Liver (tissue), 9 donors: ENCODE data around the gene BRWD1. TPM values are rescaled to one million over a fixed set of nuclear protein-coding genes. Genes with fewer than 3 reads are reported as not detected.

Experiments
- DNase-seq: peaks from one replicate; pipeline ENCODE4 v3.0.0-alpha.2; 2017; ENCODE audit warnings: low spot score
- H3K27ac ChIP-seq, 2 donors: one replicate each; pipeline ENCODE4 v1.7.0; 2013; ENCODE audit warnings: inconsistent platforms in 2 of 2, low read length in 2 of 2, control low read depth in 1 of 2, low read depth in 1 of 2, mild to moderate bottlenecking in 1 of 2
- H3K27me3 ChIP-seq, 4 donors: one replicate each; pipeline versions ENCODE4 v1.6.1 to v1.7.0; 2013; ENCODE audit warnings: low read length in 3 of 4, inconsistent platforms in 1 of 4, mild to moderate bottlenecking in 1 of 4, moderate library complexity in 1 of 4; ENCODE audit not compliant: control insufficient read depth in 4 of 4, insufficient read depth in 4 of 4
- H3K36me3 ChIP-seq, 4 donors: one replicate each; pipeline versions ENCODE4 v1.6.1 to v1.7.0; 2013; ENCODE audit warnings: low read length in 3 of 4, mild to moderate bottlenecking in 3 of 4, low read depth in 1 of 4, moderate library complexity in 1 of 4; ENCODE audit not compliant: control insufficient read depth in 4 of 4, insufficient read depth in 3 of 4
- H3K4me1 ChIP-seq, 4 donors: one replicate each; pipeline versions ENCODE4 v1.6.1 to v1.7.0; 2013; ENCODE audit warnings: low read length in 3 of 4, mild to moderate bottlenecking in 3 of 4, moderate library complexity in 1 of 4; ENCODE audit not compliant: control insufficient read depth in 4 of 4, insufficient read depth in 4 of 4
- H3K4me3 ChIP-seq, 3 donors: one replicate each; pipeline versions ENCODE4 v1.6.1 to v1.7.0; 2013; ENCODE audit warnings: low read length in 3 of 3, control low read depth in 1 of 3, low read depth in 1 of 3, mild to moderate bottlenecking in 1 of 3
- H3K9ac ChIP-seq, 2 donors: one replicate each; pipeline ENCODE4 v1.7.0; 2013; ENCODE audit warnings: low read length in 2 of 2, mild to moderate bottlenecking in 2 of 2, moderate library complexity in 2 of 2, control low read depth in 1 of 2, low read depth in 1 of 2
- H3K9me3 ChIP-seq, 4 donors: one replicate each; pipeline versions ENCODE4 v1.6.1 to v1.7.0; 2013; ENCODE audit warnings: low read length in 3 of 4; ENCODE audit not compliant: control insufficient read depth in 4 of 4
- ATF3 ChIP-seq: IDR thresholded peaks from 2 replicates; pipeline ENCODE4 v1.6.1; 2016; ENCODE audit warnings: antibody characterized with exemption
- CTCF ChIP-seq: fragments of 150-350 bp; IDR thresholded peaks from 2 replicates; pipeline ENCODE4 v1.5.1; 2017; ENCODE audit warnings: improper control_type of control experiment, low read depth, low read length; ENCODE audit not compliant: missing input control
- EGR1 ChIP-seq, 2 donors: IDR thresholded peaks; 2 replicates each; pipeline ENCODE4 v1.6.1; 2016 to 2018; ENCODE audit warnings: antibody characterized with exemption in 2 of 2, low read depth in 2 of 2
- FOXA1 ChIP-seq: IDR thresholded peaks from 2 replicates; pipeline ENCODE4 v1.6.1; 2016; ENCODE audit warnings: antibody characterized with exemption
- FOXA2 ChIP-seq: IDR thresholded peaks from 2 replicates; pipeline ENCODE4 v1.6.1; 2016; ENCODE audit warnings: antibody characterized with exemption
- GABPA ChIP-seq, 2 donors: IDR thresholded peaks in 1 of 2; conservative IDR thresholded peaks in 1 of 2; 2 replicates each; pipeline ENCODE4 v1.6.1; 2016; ENCODE audit warnings: antibody characterized with exemption in 2 of 2, mild to moderate bottlenecking in 1 of 2, moderate library complexity in 1 of 2
- HNF4A ChIP-seq, 2 donors: conservative IDR thresholded peaks; 2 replicates each; pipeline ENCODE4 v1.6.1; 2016; ENCODE audit warnings: antibody characterized with exemption in 2 of 2, mild to moderate bottlenecking in 2 of 2
- HNF4G ChIP-seq: IDR thresholded peaks from 2 replicates; pipeline ENCODE4 v1.6.1; 2016; ENCODE audit warnings: antibody characterized with exemption
- JUND ChIP-seq, 2 donors: IDR thresholded peaks; 2 replicates each; pipeline ENCODE4 v1.6.1; 2016; ENCODE audit warnings: antibody characterized with exemption in 2 of 2
- MAX ChIP-seq: IDR thresholded peaks from 2 replicates; pipeline ENCODE4 v1.6.1; 2016; ENCODE audit warnings: antibody characterized with exemption
- NR2F2 ChIP-seq: IDR thresholded peaks from 2 replicates; pipeline ENCODE4 v1.6.1; 2016; ENCODE audit warnings: antibody characterized with exemption
- RAD21 ChIP-seq, 2 donors: IDR thresholded peaks; 2 replicates each; pipeline ENCODE4 v1.6.1; 2016; ENCODE audit warnings: antibody characterized with exemption in 2 of 2, mild to moderate bottlenecking in 2 of 2
- REST ChIP-seq: IDR thresholded peaks from 2 replicates; pipeline ENCODE4 v1.6.1; 2016; ENCODE audit warnings: antibody characterized with exemption, mild to moderate bottlenecking
- RXRA ChIP-seq, 2 donors: IDR thresholded peaks; 2 replicates each; pipeline ENCODE4 v1.6.1; 2017 to 2018; ENCODE audit warnings: antibody characterized with exemption in 2 of 2, mild to moderate bottlenecking in 1 of 2
- SP1 ChIP-seq: IDR thresholded peaks from 2 replicates; pipeline ENCODE4 v1.6.1; 2018; ENCODE audit warnings: antibody characterized with exemption, mild to moderate bottlenecking
- TAF1 ChIP-seq: conservative IDR thresholded peaks from 2 replicates; pipeline ENCODE4 v1.6.1; 2016; ENCODE audit warnings: antibody characterized with exemption, mild to moderate bottlenecking
- YY1 ChIP-seq: IDR thresholded peaks from 2 replicates; pipeline ENCODE4 v1.6.1; 2016; ENCODE audit warnings: antibody characterized with exemption, mild to moderate bottlenecking
- ZBTB33 ChIP-seq: IDR thresholded peaks from 2 replicates; pipeline ENCODE4 v1.6.1; 2016; ENCODE audit warnings: antibody characterized with exemption
- WGBS: extraction: QIAGEN DNeasy Blood & Tissue Kit; methylation state at CpG from one replicate; pipeline ENCODE4 v1.1.7; 2013; 5-methylcytosine and 5-hydroxymethylcytosine counted together
- polyA plus RNA-seq, 2 donors: library from polyadenylated mRNA; stranded (reverse) in 1 of 2; unstranded in 1 of 2; fragments of 200-250 nt in 1 of 2; fragments of >200 nt in 1 of 2; fragmentation: Nextera tagmentation in 1 of 2; extraction: Ambion mirVana in 1 of 2; gene quantifications; one replicate each; pipeline versions ENCODE4 v1.2.1 to v1.2.3, GENCODE V29; 2013 to 2015
- total RNA-seq, 2 donors: library from RNA; depleted of rRNA; stranded (reverse); fragments of >200 nt; gene quantifications; one replicate each; pipeline ENCODE4 v1.2.3, GENCODE V29; 2014
- donor health status: healthy.
- donor health status: healthy.
- donor health status: healthy.
- donor health status: healthy.
- donor health status: healthy.

BRWD1 gene
- total and polyA plus RNA-seq, 4 donors: 5.2 to 56.6 (median 20.9) TPM

- peaks cover 5 to 13% (median 11%) of the 10 kb centered on the region in 4 donors for H3K36me3 ChIP-seq
- H3K9ac ChIP-seq: no peak overlapping the region
- H3K27me3 ChIP-seq: no peaks in the 10 kb centered on the region
- TF ChIP-seq SP1 (no peak), FOXA2 (no peak), NR2F2 (no peak), HNF4G (no peak), RXRA (IDR thresholded peaks at IDR 0.05) (no peak)
- DNase-seq: no peak
- no peak overlapping the region for H3K4me3 ChIP-seq
- peaks cover 5 to 28% (median 9%) of the 10 kb centered on the region in 4 donors for H3K4me1 ChIP-seq
- H3K9me3 ChIP-seq: no peaks in the 10 kb centered on the region
- WGBS: 78% methylated on average over 7 of the region's 7 CpGs
- H3K27ac ChIP-seq: no peak overlapping the region
These were observed 33.4 kb upstream of the BRWD1 start for GRCh38 chr21:39346671-39347331.

- no peaks in the 10 kb centered on the region for H3K27me3 ChIP-seq
- H3K27ac ChIP-seq: no peak overlapping the region
- TF ChIP-seq HNF4G (no peak), TAF1 (no peak), ATF3 (no peak), MAX (no peak), GABPA (IDR thresholded peaks at IDR 0.05 in 1 of 2, conservative IDR thresholded peaks at IDR 0.05 in 1 of 2) (no peak), NR2F2 (no peak), EGR1 (IDR thresholded peaks at IDR 0.05; ENCODE audit: low read depth in 2 of 2) (no peak), FOXA2 (no peak), REST (no peak), CTCF (no peak), HNF4A (conservative IDR thresholded peaks at IDR 0.05) (no peak), YY1 (no peak), FOXA1 (no peak), ZBTB33 (no peak), RAD21 (IDR thresholded peaks at IDR 0.05) (no peak), SP1 (no peak), JUND (IDR thresholded peaks at IDR 0.05) (no peak), RXRA (IDR thresholded peaks at IDR 0.05) (no peak)
- peaks cover 5 to 17% (median 14%) of the 10 kb centered on the region in 4 donors for H3K36me3 ChIP-seq
- WGBS: 45% methylated on average over 3 of the region's 3 CpGs
- H3K9me3 ChIP-seq: no peaks in the 10 kb centered on the region
- no peak overlapping the region for H3K9ac ChIP-seq
- H3K4me1 ChIP-seq: peaks cover 5 to 28% (median 9%) of the 10 kb centered on the region in 4 donors
- H3K4me3 ChIP-seq: no peak overlapping the region
- no peak for DNase-seq
These were observed 32.8 kb upstream of the BRWD1 start for GRCh38 chr21:39346206-39346605.
